ENCODE measurements around the gene CARNS1.
A peak's percentile ranks its signal among the peaks of the same experiment; 100 is the strongest.
"Not testable (repeated sequence)": the region's sequence is repeated elsewhere in the genome, so short reads cannot be mapped to it uniquely, and the experiment has no call there.

The CARNS1 gene

GRCh38 chr11:67400942-67401494 is 14.5 kb upstream of the CARNS1 start:
- WGBS (ENCODE audit: insufficient coverage): 5% methylated on average over 27 of the region's 27 CpGs
- H3K4me1 ChIP-seq (ENCODE audit: control extremely low read depth in 1 of 4, control insufficient read depth in 4 of 4, insufficient read depth in 4 of 4, low read length in 3 of 4): peaks cover 7 to 90% (median 79%) of the 10 kb centered on the region in 4 experiments
- DNase-seq: no peak
- H3K27ac ChIP-seq (ENCODE audit: insufficient read depth in 1 of 2, low read depth in 1 of 2, low read length in 2 of 2, poor library complexity in 1 of 2, severe bottlenecking in 2 of 2): peak overlapping the region in 1 of 2 experiments; percentile 82
- H3K9me3 ChIP-seq (ENCODE audit: control extremely low read depth in 1 of 5, control insufficient read depth in 4 of 5, insufficient read depth in 2 of 5, low read depth in 1 of 5, low read length in 4 of 5): no peaks in the 10 kb centered on the region
- peaks cover 3 to 50% (median 34%) of the 10 kb centered on the region in 4 experiments for H3K36me3 ChIP-seq (ENCODE audit: control insufficient read depth in 4 of 4, insufficient read depth in 4 of 4, low read length in 3 of 4)
- ChIA-PET CTCF (interaction anchor here (0.6 to 6.1 kb wide), 17 partner anchors 9 to 182 kb away, joined by 3 to 60 read pairs (median 8); partner anchors contain the start of genes CARNS1, GSTP1, PTPRCAP and RAD9A), POLR2A (interaction anchor here (0.7 to 1.9 kb wide), 13 partner anchors 8 to 68 kb away, joined by 3 to 9 read pairs (median 4); partner anchors contain the start of genes POLD4, PTPRCAP, RAD9A and RPS6KB2)
- no peaks in the 10 kb centered on the region for H3K27me3 ChIP-seq (replicated peaks in 2 of 5; ENCODE audit: control insufficient read depth in 4 of 5, insufficient read depth in 5 of 5, low read length in 4 of 5)
- H3K4me3 ChIP-seq (ENCODE audit: control insufficient read depth in 1 of 7, extremely low read depth in 1 of 7, insufficient read depth in 4 of 7, low read depth in 2 of 7, low read length in 6 of 7): peak overlapping the region; percentile 64 to 89 (median 82)

DNA sequence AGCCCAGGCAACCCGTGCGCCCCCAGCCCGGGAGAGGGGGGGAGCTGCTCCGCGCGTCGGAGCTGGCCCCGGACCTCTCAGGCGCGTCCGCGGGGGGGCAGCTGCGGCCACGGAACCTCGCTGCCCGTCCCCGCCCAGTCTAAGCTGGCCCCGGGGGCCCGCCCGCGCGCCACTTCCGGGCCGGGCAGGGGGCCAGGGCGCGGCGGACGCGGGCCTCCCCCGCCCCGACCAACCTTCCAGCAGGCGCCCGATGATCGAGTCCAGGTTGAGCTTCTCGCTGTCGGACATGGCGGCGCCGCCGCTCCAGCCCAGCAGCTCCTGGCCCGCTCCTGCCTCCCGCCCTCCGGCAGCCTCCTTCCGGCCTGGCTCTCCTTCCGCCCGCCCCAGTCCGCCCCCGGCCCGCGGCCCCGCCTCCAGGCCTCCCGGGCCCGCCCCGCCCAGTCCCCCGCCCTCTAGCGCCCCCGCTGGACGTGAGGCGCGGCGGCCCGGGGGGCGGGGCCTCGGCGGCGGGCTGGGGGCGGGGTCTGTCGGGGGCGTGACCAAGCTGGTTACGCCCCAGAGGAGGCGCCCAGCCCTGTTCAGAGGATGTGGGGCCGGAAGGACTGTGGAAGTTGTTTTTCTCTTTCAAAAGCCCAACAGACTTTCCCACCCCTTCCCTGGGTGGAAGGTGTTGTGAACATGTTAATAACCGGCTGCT is 13.8 kb upstream of the CARNS1 start, which contains the start of gene PPP1CA:
PPP1CA (minus strand) TSS at position 364 of the 697 bp plus-strand sequence; CDS start at position 288, 76 bp downstream.
- ChIA-PET POLR2A (interaction anchor here (0.6 to 1.9 kb wide), 14 partner anchors 9 to 82 kb away, joined by 3 to 10 read pairs (median 4); partner anchors contain the start of genes POLD4, PTPRCAP, RAD9A and RPS6KB2), CTCF (interaction anchor here (0.6 to 6.1 kb wide), 20 partner anchors 10 to 182 kb away, joined by 3 to 60 read pairs (median 6); partner anchors contain the start of genes CARNS1, GSTP1, PITPNM1 and PTPRCAP)
- peak; percentile 84 to 91 (median 89) for DNase-seq
- Histone ChIP-seq H3K27me3 (replicated peaks in 2 of 5; ENCODE audit: control insufficient read depth in 4 of 5, insufficient read depth in 5 of 5, low read length in 4 of 5) (no peaks in the 10 kb centered on the region), H3K9me3 (ENCODE audit: control extremely low read depth in 1 of 5, control insufficient read depth in 4 of 5, insufficient read depth in 2 of 5, low read depth in 1 of 5, low read length in 4 of 5) (no peaks in the 10 kb centered on the region), H3K27ac (ENCODE audit: insufficient read depth in 1 of 2, low read depth in 1 of 2, low read length in 2 of 2, poor library complexity in 1 of 2, severe bottlenecking in 2 of 2) (peak within 1 kb of the TSS; percentile 54 to 83), H3K4me1 (ENCODE audit: control extremely low read depth in 1 of 4, control insufficient read depth in 4 of 4, insufficient read depth in 4 of 4, low read length in 3 of 4) (peaks cover 7 to 90% (median 80%) of the 10 kb centered on the region in 4 experiments), H3K36me3 (ENCODE audit: control insufficient read depth in 4 of 4, insufficient read depth in 4 of 4, low read length in 3 of 4) (peaks cover 3 to 50% (median 37%) of the 10 kb centered on the region in 4 experiments), H3K4me3 (ENCODE audit: control insufficient read depth in 1 of 7, extremely low read depth in 1 of 7, insufficient read depth in 4 of 7, low read depth in 2 of 7, low read length in 6 of 7) (peak within 1 kb of the TSS; percentile 64 to 89 (median 82))
- 0% methylated on average over 15 of the region's 73 CpGs for WGBS (ENCODE audit: insufficient coverage)

GRCh38 chr11:67402192-67402839 is 13.2 kb upstream of the CARNS1 start:
- CTCF ChIA-PET: interaction anchor here (0.7 to 6.1 kb wide), 18 partner anchors 9 to 103 kb away, joined by 3 to 60 read pairs (median 8); partner anchors contain the start of genes CARNS1, PITPNM1, POLD4 and PTPRCAP
- Histone ChIP-seq H3K4me3 (ENCODE audit: control insufficient read depth in 1 of 7, extremely low read depth in 1 of 7, insufficient read depth in 4 of 7, low read depth in 2 of 7, low read length in 6 of 7) (peak overlapping the region in 6 of 7 experiments; percentile 25 to 87 (median 54)), H3K27ac (ENCODE audit: insufficient read depth in 1 of 2, low read depth in 1 of 2, low read length in 2 of 2, poor library complexity in 1 of 2, severe bottlenecking in 2 of 2) (peak overlapping the region; percentile 54 to 83), H3K4me1 (ENCODE audit: control extremely low read depth in 1 of 4, control insufficient read depth in 4 of 4, insufficient read depth in 4 of 4, low read length in 3 of 4) (peaks cover 7 to 90% (median 80%) of the 10 kb centered on the region in 4 experiments), H3K36me3 (ENCODE audit: control insufficient read depth in 4 of 4, insufficient read depth in 4 of 4, low read length in 3 of 4) (peaks cover 3 to 53% (median 37%) of the 10 kb centered on the region in 4 experiments)
- H3K27me3 ChIP-seq (replicated peaks in 2 of 5; ENCODE audit: control insufficient read depth in 4 of 5, insufficient read depth in 5 of 5, low read length in 4 of 5); DNase-seq; H3K9me3 ChIP-seq (ENCODE audit: control extremely low read depth in 1 of 5, control insufficient read depth in 4 of 5, insufficient read depth in 2 of 5, low read depth in 1 of 5, low read length in 4 of 5): not testable (repeated sequence)
- POLR2A ChIA-PET: interaction anchor here (0.9 to 1.9 kb wide), 7 partner anchors 9 to 38 kb away, joined by 4 to 10 read pairs (median 7); partner anchors contain the start of genes RAD9A and RPS6KB2
- WGBS (ENCODE audit: insufficient coverage): 55% methylated on average over 12 of the region's 19 CpGs

DNA sequence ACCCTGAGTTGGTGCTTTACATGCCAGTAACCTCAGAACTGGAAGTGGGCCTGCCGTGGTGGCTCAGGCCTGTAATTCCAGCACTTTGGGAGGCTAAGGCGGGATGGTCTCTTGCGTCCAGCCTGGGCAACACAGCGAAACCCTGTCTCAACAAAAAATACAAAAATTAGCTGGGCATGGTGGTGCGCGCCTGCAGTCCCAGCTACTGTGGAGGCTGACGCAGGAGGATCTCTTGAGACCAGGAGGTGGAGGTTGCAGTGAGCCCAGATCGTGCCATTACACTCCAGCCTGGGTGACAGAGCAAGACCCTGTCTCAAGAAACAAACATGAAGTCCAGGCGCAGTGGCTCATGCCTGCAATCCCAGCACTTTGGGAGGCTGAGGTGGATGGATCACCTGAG is 12.4 kb upstream of the CARNS1 start:
- not testable (repeated sequence) for H3K27me3 ChIP-seq (replicated peaks in 2 of 5; ENCODE audit: control insufficient read depth in 4 of 5, insufficient read depth in 5 of 5, low read length in 4 of 5); H3K9me3 ChIP-seq (ENCODE audit: control extremely low read depth in 1 of 5, control insufficient read depth in 4 of 5, insufficient read depth in 2 of 5, low read depth in 1 of 5, low read length in 4 of 5); DNase-seq
- WGBS (ENCODE audit: insufficient coverage): 92% methylated on average over 8 of the region's 9 CpGs
- Histone ChIP-seq H3K4me1 (ENCODE audit: control extremely low read depth in 1 of 4, control insufficient read depth in 4 of 4, insufficient read depth in 4 of 4, low read length in 3 of 4) (peaks cover 10 to 90% (median 81%) of the 10 kb centered on the region in 4 experiments), H3K36me3 (ENCODE audit: control insufficient read depth in 4 of 4, insufficient read depth in 4 of 4, low read length in 3 of 4) (peaks cover 3 to 53% (median 31%) of the 10 kb centered on the region in 4 experiments), H3K4me3 (ENCODE audit: control insufficient read depth in 1 of 7, extremely low read depth in 1 of 7, insufficient read depth in 4 of 7, low read depth in 2 of 7, low read length in 6 of 7) (peak overlapping the region in 6 of 7 experiments; percentile 11 to 87 (median 64)), H3K27ac (ENCODE audit: insufficient read depth in 1 of 2, low read depth in 1 of 2, low read length in 2 of 2, poor library complexity in 1 of 2, severe bottlenecking in 2 of 2) (peak overlapping the region in 1 of 2 experiments; percentile 83)
- ChIA-PET POLR2A (interaction anchor here (1.0 to 1.9 kb wide), 4 partner anchors 16 to 34 kb away, joined by 3 to 10 read pairs (median 3); partner anchors contain the start of gene RPS6KB2), CTCF (interaction anchor here (1.1 to 6.1 kb wide), 11 partner anchors 10 to 103 kb away, joined by 3 to 60 read pairs (median 11); partner anchors contain the start of genes CARNS1, PITPNM1, POLD4 and PTPRCAP)

GRCh38 chr11:67404515-67405195 is 10.8 kb upstream of the CARNS1 start:
- POLR2A ChIA-PET: interaction anchor here (0.5 to 2.1 kb wide), 4 partner anchors 10 to 841 kb away, joined by 3 to 8 read pairs (median 4); partner anchors contain the start of gene RAD9A
- H3K4me1 ChIP-seq (ENCODE audit: control extremely low read depth in 1 of 4, control insufficient read depth in 4 of 4, insufficient read depth in 4 of 4, low read length in 3 of 4): peaks cover 15 to 92% (median 90%) of the 10 kb centered on the region in 4 experiments

GRCh38 chr11:67405196-67405567 is 10.3 kb upstream of the CARNS1 start:
- H3K36me3 ChIP-seq (ENCODE audit: control insufficient read depth in 4 of 4, insufficient read depth in 4 of 4, low read length in 3 of 4): peaks cover 0 to 40% (median 14%) of the 10 kb centered on the region in 4 experiments
- peak overlapping the region in 1 of 2 experiments; percentile 14 for H3K27ac ChIP-seq (ENCODE audit: insufficient read depth in 1 of 2, low read depth in 1 of 2, low read length in 2 of 2, poor library complexity in 1 of 2, severe bottlenecking in 2 of 2)
- peaks cover 15 to 95% (median 93%) of the 10 kb centered on the region in 4 experiments for H3K4me1 ChIP-seq (ENCODE audit: control extremely low read depth in 1 of 4, control insufficient read depth in 4 of 4, insufficient read depth in 4 of 4, low read length in 3 of 4)

More at GRCh38 chr11:67404515-67405195, 10.8 kb upstream of the CARNS1 start:
- no peak for DNase-seq
- CTCF ChIA-PET: interaction anchor here (0.6 to 6.1 kb wide), 9 partner anchors 9 to 133 kb away, joined by 3 to 60 read pairs (median 3); partner anchors contain the start of genes CARNS1, PTPRCAP and TMEM134
- WGBS (ENCODE audit: insufficient coverage): 48% methylated on average over 10 of the region's 13 CpGs
- Histone ChIP-seq H3K27ac (ENCODE audit: insufficient read depth in 1 of 2, low read depth in 1 of 2, low read length in 2 of 2, poor library complexity in 1 of 2, severe bottlenecking in 2 of 2) (peak overlapping the region; percentile 64 to 83), H3K4me3 (ENCODE audit: control insufficient read depth in 1 of 7, extremely low read depth in 1 of 7, insufficient read depth in 4 of 7, low read depth in 2 of 7, low read length in 6 of 7) (peak overlapping the region; percentile 51 to 87 (median 69)), H3K9me3 (ENCODE audit: control extremely low read depth in 1 of 5, control insufficient read depth in 4 of 5, insufficient read depth in 2 of 5, low read depth in 1 of 5, low read length in 4 of 5) (no peaks in the 10 kb centered on the region), H3K36me3 (ENCODE audit: control insufficient read depth in 4 of 4, insufficient read depth in 4 of 4, low read length in 3 of 4) (peaks cover 0 to 43% (median 17%) of the 10 kb centered on the region in 4 experiments), H3K27me3 (replicated peaks in 2 of 5; ENCODE audit: control insufficient read depth in 4 of 5, insufficient read depth in 5 of 5, low read length in 4 of 5) (no peaks in the 10 kb centered on the region)

More at GRCh38 chr11:67405196-67405567, 10.3 kb upstream of the CARNS1 start:
- no peak for DNase-seq
- CTCF ChIA-PET: interaction anchor here (1.3 to 6.1 kb wide), 3 partner anchors 13 to 32 kb away, joined by 3 to 60 read pairs (median 4); partner anchors contain the start of genes CARNS1 and PTPRCAP
- Histone ChIP-seq H3K9me3 (ENCODE audit: control extremely low read depth in 1 of 5, control insufficient read depth in 4 of 5, insufficient read depth in 2 of 5, low read depth in 1 of 5, low read length in 4 of 5) (no peaks in the 10 kb centered on the region), H3K27me3 (replicated peaks in 2 of 5; ENCODE audit: control insufficient read depth in 4 of 5, insufficient read depth in 5 of 5, low read length in 4 of 5) (no peaks in the 10 kb centered on the region), H3K4me3 (ENCODE audit: control insufficient read depth in 1 of 7, extremely low read depth in 1 of 7, insufficient read depth in 4 of 7, low read depth in 2 of 7, low read length in 6 of 7) (peak overlapping the region in 5 of 7 experiments; percentile 60 to 87 (median 79))
- 94% methylated on average over 6 of the region's 6 CpGs for WGBS (ENCODE audit: insufficient coverage)
- POLR2A ChIA-PET: interaction anchor here (2.1 kb wide), 1 partner anchor 14 kb away, joined by 8 read pairs; the partner anchor contains the start of gene RAD9A

Measured in common myeloid progenitor, CD34-positive (primary cell).